Esophagus muscularis mucosa (tissue), 4 donors: ENCODE measurements around the gene OR7A5.

ENCODE experiments used
- EP300 ChIP-seq: sonication (generic); formaldehyde crosslinking; IDR thresholded peaks from one replicate; pipeline ENCODE4 v1.6.1; 2017; ENCODE audit warnings: antibody characterized with exemption
- POLR2A ChIP-seq: fragments of 450-650 bp; IDR thresholded peaks from one replicate; pipeline ENCODE4 v1.6.1; 2017; ENCODE audit warnings: antibody characterized with exemption, moderate library complexity, mild to moderate bottlenecking, low read depth
- POLR2AphosphoS5 ChIP-seq, 2 donors: sonication (generic); formaldehyde crosslinking; IDR thresholded peaks; one replicate each; pipeline ENCODE4 v1.6.1; 2017; ENCODE audit warnings: antibody characterized with exemption in 2 of 2
- TF ChIP-seq, protein P1 (sequence below), 3 experiments: fragments of 200-600 bp in 2 of 3; fragments of 450-650 bp in 1 of 3; sonication (generic) in 2 of 3; IDR thresholded peaks; one replicate each; pipeline ENCODE4 v1.5.1; 2017 to 2019; ENCODE audit warnings: antibody characterized with exemption in 3 of 3, mild to moderate bottlenecking in 2 of 3, moderate library complexity in 1 of 3

DNA sequence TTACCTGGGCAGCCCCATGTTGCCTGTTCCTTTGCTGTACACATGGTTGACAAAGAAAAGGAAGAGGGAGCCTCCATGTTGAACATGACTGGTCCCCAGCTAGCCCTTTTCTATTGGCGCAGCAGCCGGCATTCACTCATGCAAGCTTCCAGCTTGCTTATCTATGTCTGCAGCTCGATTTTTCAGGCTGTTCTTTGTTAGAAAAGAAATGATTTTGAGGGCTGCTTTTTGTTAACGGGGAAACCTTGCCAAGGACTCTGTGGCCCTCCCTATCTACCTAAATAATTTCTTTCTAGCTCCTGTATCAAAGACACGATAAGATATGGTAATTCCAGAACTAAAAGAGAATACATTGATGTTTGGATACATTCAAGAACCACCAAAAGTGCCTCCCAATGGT is 36.2 kb downstream of the OR7A5 start:
- TF ChIP-seq, protein P1, sequence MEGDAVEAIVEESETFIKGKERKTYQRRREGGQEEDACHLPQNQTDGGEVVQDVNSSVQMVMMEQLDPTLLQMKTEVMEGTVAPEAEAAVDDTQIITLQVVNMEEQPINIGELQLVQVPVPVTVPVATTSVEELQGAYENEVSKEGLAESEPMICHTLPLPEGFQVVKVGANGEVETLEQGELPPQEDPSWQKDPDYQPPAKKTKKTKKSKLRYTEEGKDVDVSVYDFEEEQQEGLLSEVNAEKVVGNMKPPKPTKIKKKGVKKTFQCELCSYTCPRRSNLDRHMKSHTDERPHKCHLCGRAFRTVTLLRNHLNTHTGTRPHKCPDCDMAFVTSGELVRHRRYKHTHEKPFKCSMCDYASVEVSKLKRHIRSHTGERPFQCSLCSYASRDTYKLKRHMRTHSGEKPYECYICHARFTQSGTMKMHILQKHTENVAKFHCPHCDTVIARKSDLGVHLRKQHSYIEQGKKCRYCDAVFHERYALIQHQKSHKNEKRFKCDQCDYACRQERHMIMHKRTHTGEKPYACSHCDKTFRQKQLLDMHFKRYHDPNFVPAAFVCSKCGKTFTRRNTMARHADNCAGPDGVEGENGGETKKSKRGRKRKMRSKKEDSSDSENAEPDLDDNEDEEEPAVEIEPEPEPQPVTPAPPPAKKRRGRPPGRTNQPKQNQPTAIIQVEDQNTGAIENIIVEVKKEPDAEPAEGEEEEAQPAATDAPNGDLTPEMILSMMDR (IDR thresholded peaks at IDR 0.05) = no peak
- TF ChIP-seq POLR2A (no peak), EP300 (no peak), POLR2AphosphoS5 (IDR thresholded peaks at IDR 0.05) (no peak)
